Stimulated activated CD8-positive, alpha-beta memory T cell treated with anti-CD3 and anti-CD28 coated beads, Interleukin-4, amount 100 ng/mL, for 4 hours (primary cell): Measurements from ENCODE around the gene SFXN5.

Experiments
- DNase-seq, 2 donors: peaks; one replicate each; pipeline ENCODE4 v3.0.0-alpha.2; 2020; ENCODE audit warnings: low read depth in 2 of 2, low spot score in 1 of 2

SFXN5 gene

GRCh38 chr2:72995430-72996116 is 75.9 kb downstream of the SFXN5 start:
- no peak for DNase-seq

- DNase-seq = no peak
Observed at GRCh38 chr2:72994991-72995380, 76.5 kb downstream of the SFXN5 start.

- no peak for DNase-seq
Observed at GRCh38 chr2:72994282-72994990, 77.1 kb downstream of the SFXN5 start.

- DNase-seq = no peak
Observed at GRCh38 chr2:72993933-72994280, 77.6 kb downstream of the SFXN5 start.

- no peak for DNase-seq
Observed at GRCh38 chr2:72993147-72993932, 78.2 kb downstream of the SFXN5 start.

GRCh38 chr2:72992734-72993102 is 78.8 kb downstream of the SFXN5 start:
- DNase-seq = no peak

- no peak for DNase-seq
Observed at GRCh38 chr2:72991980-72992733, 79.4 kb downstream of the SFXN5 start.

- no peak for DNase-seq
Observed at GRCh38 chr2:72991439-72991725, 80.1 kb downstream of the SFXN5 start.

- DNase-seq = no peak
Observed at GRCh38 chr2:72990695-72991438, 80.6 kb downstream of the SFXN5 start.

- no peak for DNase-seq
Observed at GRCh38 chr2:72989770-72990556, 81.5 kb downstream of the SFXN5 start.

- DNase-seq = no peak
Observed at GRCh38 chr2:72988726-72989273, 82.7 kb downstream of the SFXN5 start.

- no peak for DNase-seq
Observed at GRCh38 chr2:72988041-72988440, 83.5 kb downstream of the SFXN5 start.

GRCh38 chr2:72985891-72986683 is 85.4 kb downstream of the SFXN5 start:
- no peak for DNase-seq

- DNase-seq = no peak
Observed at GRCh38 chr2:72985136-72985535, 86.4 kb downstream of the SFXN5 start.

- no peak for DNase-seq
Observed at GRCh38 chr2:72984172-72984671, 87.3 kb downstream of the SFXN5 start.

- DNase-seq = no peak
Observed at GRCh38 chr2:72983500-72984161, 87.9 kb downstream of the SFXN5 start.

GRCh38 chr2:72982781-72983499 is 88.6 kb downstream of the SFXN5 start:
- DNase-seq = no peak

GRCh38 chr2:72982219-72982618 is 89.3 kb downstream of the SFXN5 start:
- DNase-seq = no peak
